Stimulated activated CD8-positive, alpha-beta memory T cell treated with anti-CD3 and anti-CD28 coated beads, Interleukin-4, amount 100 ng/mL, for 48 hours (primary cell): Measurements from ENCODE around the gene ELFN1.

Experiments used
- DNase-seq: peaks from one replicate; pipeline ENCODE4 v3.0.0-alpha.2; 2020

ELFN1 gene

DNA sequence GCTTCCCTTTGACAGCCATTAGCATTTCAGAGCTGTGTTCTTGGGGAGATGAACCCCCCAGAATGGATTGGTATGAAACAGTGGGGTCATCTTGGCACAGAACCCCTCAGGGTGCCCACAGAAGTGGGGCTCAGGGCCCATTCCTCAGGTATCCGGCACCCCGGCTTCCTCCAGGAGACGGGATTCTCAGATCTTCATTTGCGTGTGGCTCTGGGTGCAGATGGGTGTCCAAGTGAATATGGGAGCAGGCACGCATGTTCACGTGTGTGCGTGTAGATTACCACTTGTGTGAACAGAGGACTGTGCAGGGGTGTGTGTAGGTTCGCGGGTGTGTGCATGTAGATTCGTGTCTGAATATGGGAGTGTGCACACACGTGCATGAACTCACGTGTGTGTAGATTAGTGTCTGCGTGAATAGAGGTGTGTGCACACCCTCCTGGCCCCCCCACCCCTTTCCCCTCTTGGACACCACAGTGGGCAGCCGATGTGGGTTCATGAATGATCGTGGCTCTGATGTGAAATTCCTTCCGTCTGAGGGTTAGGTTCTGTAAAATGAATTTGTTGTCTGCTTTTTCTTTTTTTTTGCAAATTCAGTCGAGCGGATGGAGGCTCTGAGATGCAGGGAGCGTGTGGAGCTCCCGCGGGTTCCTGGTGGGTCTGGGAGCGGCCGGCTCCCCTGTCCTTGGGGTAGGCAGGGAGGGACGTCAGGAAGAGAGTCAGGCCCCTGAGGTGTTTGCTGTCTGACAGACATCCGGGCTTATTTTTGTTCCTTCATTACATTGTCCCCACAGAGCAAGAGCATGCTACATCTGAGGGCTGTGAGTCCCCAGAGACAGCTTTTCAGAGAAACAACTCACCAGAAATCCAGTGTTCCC, 7.4 kb downstream of the ELFN1 start:
- peak; percentile 16 for DNase-seq

DNA sequence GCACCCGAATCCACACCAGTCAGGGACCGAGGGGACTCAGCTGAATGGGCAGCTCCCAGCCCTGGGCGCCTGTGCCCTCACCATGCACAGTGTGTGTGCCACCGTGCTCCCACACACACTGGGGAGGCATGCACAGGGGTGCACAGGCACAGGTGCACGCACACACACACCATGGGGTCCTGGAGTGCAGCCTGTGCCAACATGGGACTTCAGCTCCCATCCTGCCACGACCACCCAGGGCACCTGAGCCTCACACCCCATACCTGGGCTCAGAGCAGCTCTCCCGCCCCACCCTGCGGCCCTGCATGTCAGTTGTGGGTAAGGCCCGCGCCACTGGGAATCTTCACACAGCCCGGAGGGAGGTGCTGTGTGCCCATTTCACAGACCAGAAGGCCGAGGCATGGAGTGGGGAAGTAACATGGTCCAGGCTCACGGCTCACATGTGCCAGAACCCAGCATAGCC, 8.0 kb downstream of the ELFN1 start:
- DNase-seq = peak; percentile 5

DNA sequence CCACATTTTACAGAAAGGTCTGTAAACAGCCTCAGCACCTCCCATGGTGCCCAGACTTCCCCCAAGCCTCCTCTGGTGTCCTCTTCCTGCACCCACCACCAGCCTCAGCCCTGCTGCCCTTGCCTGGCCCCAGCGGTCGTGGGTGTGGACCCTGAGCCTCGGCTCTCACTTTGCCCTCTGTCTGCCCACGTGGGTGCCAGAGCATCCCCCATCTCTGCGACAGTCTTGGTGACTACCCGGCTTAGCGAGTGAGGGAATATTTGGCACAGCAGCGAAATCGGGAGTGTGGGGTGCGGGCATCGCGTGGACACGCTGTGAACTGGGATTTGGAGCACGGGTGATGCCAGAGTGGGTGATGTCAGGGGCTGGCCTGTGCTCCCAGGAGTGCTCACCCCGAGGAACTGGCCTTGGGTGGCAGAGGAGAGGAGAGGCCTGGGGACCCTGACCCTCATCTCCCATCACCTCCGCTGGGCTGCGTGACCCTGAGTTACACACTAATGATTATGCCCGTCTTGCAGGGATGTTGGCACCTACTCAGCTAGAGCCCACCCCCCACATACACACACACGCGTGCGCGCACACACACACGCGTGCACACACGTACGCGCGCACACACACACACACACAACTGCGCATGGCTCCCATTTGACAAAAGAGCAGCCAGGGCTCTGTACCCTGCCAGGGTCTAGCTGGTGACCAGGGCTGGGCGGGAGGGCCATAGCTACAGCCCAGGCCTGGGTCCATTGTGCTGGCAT, 8.7 kb downstream of the ELFN1 start:
- peak; percentile 11 for DNase-seq

- peak; percentile 14 for DNase-seq
These were observed 9.4 kb downstream of the ELFN1 start for GRCh38 chr7:1679326-1679965.

GRCh38 chr7:1679966-1680730, 10.1 kb downstream of the ELFN1 start:
- peak; percentile 17 for DNase-seq

DNA sequence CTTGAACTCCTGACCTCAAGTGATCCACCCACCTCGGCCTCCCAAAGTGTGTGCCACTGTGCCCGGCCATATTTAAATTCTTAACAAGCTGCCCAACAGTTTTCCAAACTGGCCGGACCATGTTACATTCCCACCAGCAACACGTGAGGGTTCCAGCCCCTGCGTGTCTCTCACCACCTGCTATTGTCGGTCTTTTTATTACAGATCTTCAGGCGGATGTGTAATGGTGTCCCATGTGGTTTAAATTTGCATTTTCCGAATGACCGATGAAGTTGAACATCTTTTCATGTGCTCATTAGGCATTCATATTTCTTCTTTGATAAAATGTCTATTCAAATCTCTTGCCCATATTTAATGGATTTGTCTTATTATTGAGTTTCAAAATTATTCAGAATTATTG, 11.5 kb downstream of the ELFN1 start:
- DNase-seq = no peak

GRCh38 chr7:1685000-1685624, 15.0 kb downstream of the ELFN1 start:
- DNase-seq = no peak

GRCh38 chr7:1688542-1688941, 18.5 kb downstream of the ELFN1 start:
- no peak for DNase-seq

- DNase-seq = no peak
These were observed 19.2 kb downstream of the ELFN1 start for GRCh38 chr7:1689311-1689710.

DNA sequence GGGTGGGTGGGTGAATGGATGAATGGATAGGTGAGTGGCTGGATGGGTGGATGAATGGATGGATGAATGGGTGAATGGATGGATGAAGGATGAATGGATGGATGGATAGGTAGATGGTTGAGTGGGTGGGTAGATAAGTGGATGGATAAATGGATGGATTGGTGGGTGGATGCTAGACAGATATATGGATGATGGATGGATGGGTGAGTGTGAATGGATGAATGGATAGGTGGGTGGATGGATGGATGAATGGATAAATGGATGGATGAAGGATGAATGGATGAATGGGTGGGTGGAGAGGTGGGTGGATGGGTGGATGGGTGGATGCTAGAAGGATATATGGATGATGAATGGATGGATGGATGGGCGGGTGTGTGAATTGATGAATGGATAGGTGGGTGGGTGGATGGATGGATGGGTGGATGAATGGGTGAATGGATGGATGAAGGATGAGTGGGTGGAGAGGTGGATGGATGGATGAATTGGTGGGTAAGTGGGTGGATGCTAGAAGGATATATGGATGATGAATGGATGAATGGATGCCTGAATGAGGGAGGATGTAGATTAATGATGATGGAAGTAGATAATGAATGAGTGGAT, 20.4 kb downstream of the ELFN1 start:
- no peak for DNase-seq

DNA sequence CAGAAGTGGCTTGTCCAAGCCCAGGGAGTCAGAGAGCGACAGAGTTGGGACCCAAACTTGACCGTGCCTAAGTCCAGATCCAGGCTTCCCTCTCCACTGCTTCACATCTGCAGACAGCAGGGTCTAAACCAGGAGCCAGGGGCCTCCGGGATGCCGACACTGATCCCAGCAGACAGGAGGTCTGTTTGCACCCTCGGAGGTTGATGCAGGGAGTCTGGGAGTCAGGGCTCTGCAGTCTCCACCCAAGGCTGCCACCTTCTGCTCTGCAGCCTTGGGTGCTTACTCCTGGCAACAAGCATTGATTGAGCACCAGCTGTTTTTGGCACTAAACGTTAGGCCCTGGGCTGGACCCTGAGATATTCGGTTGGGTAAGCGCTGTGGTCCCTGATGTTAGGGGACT, 21.0 kb downstream of the ELFN1 start:
- DNase-seq = no peak

DNA sequence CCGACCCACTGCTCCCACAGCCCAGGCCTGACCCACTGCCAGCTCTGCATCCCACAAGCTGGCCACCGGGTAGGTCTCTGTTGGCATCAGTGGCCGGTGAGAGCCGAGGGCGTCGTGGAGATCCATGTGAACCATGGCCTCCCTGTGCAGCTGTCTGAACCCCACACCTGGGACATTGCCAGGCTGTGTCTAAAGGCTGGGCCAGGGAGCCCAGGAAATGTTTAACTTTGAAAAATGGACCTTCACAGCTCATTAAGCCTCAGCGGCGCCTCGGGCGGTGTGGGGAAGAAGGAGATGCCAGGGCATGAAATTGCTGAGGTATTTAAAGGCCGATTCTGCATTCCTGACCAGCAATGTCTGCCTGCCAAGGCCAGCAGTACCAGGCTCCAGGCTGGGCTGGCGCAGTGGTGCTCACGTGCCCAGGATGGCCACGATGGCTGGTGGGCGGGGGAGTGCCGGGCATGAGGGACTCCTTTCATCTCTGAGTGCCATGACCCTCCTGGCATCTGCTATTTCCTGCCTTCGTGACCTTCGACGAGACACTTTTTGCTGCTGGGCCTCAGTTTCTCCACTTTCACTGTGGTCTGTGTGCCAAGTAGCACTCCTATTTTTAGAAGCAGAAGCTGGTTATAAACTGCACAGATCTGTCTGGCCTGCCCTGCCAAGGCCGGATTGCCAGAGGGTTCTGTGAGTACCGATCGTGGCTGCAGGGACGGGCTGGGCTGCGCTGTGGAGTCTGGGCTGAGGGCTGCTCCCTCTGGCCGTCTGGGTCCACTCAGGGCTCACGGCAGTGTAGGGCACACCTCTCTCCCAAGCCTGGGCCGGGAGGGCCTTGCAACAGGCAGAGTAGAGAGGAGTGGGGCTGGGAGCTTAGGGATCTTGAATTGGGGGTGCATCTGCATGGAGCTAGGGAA, 21.8 kb downstream of the ELFN1 start:
- DNase-seq = no peak

DNA sequence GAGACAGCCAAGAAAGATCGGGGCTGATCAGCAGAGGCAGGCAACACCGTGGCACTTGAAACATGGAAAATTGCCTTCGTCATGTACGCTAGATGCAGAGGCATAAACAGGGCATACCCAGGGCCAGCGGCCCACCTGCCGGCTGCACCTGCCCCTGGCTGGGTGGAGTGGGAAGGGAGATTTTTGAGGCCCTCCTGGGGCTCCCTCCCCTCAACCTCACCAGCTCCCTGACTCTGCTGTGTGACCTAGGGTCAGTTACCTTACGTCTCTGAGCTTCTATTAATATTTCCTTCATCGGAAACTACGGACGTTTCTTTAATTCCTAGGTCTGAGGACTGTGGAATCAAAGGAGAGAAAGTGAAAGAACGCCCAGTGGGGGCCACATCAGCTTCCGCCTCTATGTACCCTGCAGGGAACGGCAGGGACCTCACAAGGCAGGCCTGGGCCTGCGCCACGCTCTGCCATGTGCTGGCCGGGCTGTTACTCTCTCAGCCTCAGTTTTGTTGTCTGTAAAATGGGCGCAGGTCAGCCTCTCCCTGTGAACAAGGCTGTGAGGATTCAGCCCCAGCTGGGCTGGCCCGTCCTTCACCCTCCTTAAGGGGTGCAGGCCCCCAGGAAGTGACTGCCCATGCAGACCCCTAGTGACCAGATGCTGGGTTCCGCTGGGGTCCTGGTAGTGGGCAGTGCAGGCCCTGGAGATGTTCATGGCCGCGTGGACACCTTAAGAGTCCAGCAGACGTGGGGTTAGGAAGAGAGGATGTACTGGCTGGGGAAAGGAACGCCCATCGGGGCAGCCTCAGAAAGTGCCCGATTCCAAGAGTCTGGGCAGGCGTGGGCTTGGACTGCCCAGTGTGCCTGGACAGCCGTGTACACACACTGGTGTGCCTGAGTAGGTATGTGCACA, 22.7 kb downstream of the ELFN1 start:
- no peak for DNase-seq

DNA sequence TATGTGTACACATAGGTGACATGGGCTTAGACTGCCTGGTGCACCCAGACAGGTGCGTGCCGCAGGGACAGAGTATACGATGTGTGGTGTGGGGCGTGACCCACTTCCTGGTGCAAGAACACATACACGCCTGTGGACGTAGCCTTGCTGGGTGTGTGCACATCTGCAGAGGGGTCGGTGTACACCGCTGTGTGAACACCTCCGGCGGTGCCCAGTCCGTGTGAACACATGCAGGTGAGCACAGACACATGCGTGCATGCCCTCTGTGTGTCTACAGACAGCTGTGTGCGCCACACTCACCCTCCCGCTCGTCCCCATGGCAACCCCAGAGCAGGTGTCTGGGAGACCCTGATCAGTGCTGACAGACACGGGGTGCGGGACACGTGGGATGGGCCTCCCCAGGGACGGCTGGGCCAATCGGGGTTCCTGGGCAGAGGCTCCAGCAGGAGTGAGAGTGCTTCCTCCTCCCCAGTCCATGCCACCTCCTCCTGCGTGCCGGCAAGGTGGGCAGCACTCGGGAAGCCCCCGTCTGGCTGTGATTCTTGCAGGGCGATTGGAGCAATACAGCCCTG, 23.4 kb downstream of the ELFN1 start:
- DNase-seq = no peak

DNA sequence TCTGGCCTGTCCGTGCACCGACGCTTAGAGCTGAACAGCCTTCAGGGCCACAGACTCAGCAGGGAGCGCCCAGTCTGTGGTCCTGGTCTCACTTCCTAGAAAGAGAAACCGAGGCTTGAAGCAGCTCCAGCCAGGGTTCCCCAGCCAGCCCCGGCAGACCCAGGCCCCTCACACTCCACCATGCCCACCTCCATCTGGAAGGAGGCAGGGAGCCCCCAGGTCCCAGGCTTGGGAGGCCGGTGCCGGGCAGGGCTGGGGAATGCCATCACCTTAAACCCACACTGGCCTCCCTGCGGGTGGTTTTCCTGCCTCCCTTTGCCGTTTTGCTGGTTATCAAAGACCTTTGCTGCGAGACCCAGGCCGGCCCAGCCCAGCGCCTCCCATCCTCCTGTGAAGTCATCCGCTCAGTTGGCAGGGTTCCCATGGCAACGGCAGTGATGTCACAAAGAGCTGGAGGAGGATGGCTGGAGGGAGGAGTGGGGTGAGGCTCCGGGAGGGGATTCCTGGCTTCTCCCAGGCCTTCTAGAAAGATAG, 24.0 kb downstream of the ELFN1 start:
- no peak for DNase-seq

GRCh38 chr7:1694611-1695511, 24.8 kb downstream of the ELFN1 start:
- DNase-seq = no peak

DNA sequence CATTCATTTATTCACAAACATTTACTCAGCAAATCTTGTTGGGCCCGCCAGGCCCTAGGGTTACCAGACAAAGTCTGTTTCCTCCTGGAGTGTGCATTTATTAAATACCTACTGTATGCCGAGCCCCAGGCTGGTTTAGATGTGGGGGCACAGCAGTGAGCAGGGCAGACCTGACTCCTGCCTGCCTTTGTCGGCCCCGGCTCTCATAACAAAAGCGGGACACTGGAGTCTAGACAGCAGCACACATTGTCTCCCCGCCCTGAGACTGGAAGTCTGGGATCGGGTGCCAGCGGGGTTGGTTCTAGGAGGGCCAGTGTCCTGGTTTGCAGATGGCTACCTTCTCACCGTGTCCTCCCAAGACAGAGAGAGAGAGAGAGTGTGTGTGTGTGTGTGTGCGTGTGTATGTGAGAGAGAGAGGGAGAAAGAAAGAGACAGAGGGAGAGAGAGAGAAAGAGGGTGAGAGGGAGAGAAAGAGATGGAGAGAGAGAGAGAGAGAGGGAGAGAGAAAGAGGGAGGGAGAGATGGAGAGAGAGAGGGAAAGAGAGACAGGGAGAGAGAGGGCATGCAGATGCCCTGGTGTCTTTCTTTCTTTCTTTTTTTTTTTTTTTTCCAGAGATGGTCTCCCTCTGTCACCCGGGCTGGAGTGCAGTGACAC, 25.9 kb downstream of the ELFN1 start:
- no peak for DNase-seq
